ENCODE results near the gene STPG1. TPM values are rescaled to one million over a fixed set of nuclear protein-coding genes. Genes with fewer than 3 reads are reported as not detected.

STPG1 gene
- total RNA-seq, 2 donors from 2014 or later, result 9.8 to 10.8 TPM

GRCh38 chr1:24361811-24362210, 51.8 kb downstream of the STPG1 start:
- no peak for DNase-seq (ENCODE audit: low spot score)
- Histone ChIP-seq H3K27ac (no peak overlapping the region), H3K4me3 (no peak overlapping the region), H3K9me3 (no peaks in the 10 kb centered on the region), H3K4me1 (replicated peaks) (no peaks in the 10 kb centered on the region), H3K36me3 (no peaks in the 10 kb centered on the region), H3K27me3 (replicated peaks; ENCODE audit: insufficient read depth) (no peaks in the 10 kb centered on the region)
- TF ChIP-seq POLR2AphosphoS5 (IDR thresholded peaks at IDR 0.05) (no peak), CTCF (IDR thresholded peaks at IDR 0.05) (no peak), POLR2A (IDR thresholded peaks at IDR 0.05) (no peak)
- intact Hi-C loops (cut with DNase I), result no loop called here
- 100% methylated on average over 3 of the region's 3 CpGs for WGBS

GRCh38 chr1:24360681-24361080, 52.9 kb downstream of the STPG1 start:
- H3K4me3 ChIP-seq, result no peak overlapping the region
- 93% methylated on average over 10 of the region's 10 CpGs for WGBS
- H3K4me1 ChIP-seq (replicated peaks), result no peaks in the 10 kb centered on the region
- H3K9me3 ChIP-seq, result no peaks in the 10 kb centered on the region
- no peak overlapping the region for H3K27ac ChIP-seq
- DNase-seq (ENCODE audit: low spot score), result no peak
- H3K27me3 ChIP-seq (replicated peaks; ENCODE audit: insufficient read depth), result no peaks in the 10 kb centered on the region
- TF ChIP-seq CTCF (IDR thresholded peaks at IDR 0.05) (no peak), POLR2AphosphoS5 (IDR thresholded peaks at IDR 0.05) (no peak), POLR2A (IDR thresholded peaks at IDR 0.05) (no peak)
- H3K36me3 ChIP-seq, result no peaks in the 10 kb centered on the region
- intact Hi-C loops (cut with DNase I), result no loop called here

- H3K27ac ChIP-seq, result no peak overlapping the region
- no peaks in the 10 kb centered on the region for H3K36me3 ChIP-seq
- no peaks in the 10 kb centered on the region for H3K27me3 ChIP-seq (replicated peaks; ENCODE audit: insufficient read depth)
- TF ChIP-seq POLR2AphosphoS5 (IDR thresholded peaks at IDR 0.05), result no peak
- TF ChIP-seq POLR2A (IDR thresholded peaks at IDR 0.05), result no peak
- no peak for TF ChIP-seq CTCF (IDR thresholded peaks at IDR 0.05)
- WGBS, result 90% methylated on average over 7 of the region's 7 CpGs
- no peak overlapping the region for H3K4me3 ChIP-seq
- intact Hi-C loops (cut with DNase I), result no loop called here
- DNase-seq (ENCODE audit: low spot score), result no peak
- H3K4me1 ChIP-seq (replicated peaks), result no peaks in the 10 kb centered on the region
- H3K9me3 ChIP-seq, result no peaks in the 10 kb centered on the region
These were observed 56.5 kb downstream of the STPG1 start for GRCh38 chr1:24357038-24357437.

GRCh38 chr1:24355466-24355865, 58.1 kb downstream of the STPG1 start:
- Histone ChIP-seq H3K36me3 (no peaks in the 10 kb centered on the region), H3K27me3 (replicated peaks; ENCODE audit: insufficient read depth) (no peaks in the 10 kb centered on the region), H3K4me3 (no peak overlapping the region), H3K9me3 (no peaks in the 10 kb centered on the region), H3K4me1 (replicated peaks) (no peaks in the 10 kb centered on the region), H3K27ac (no peak overlapping the region)
- intact Hi-C loops (cut with DNase I), result no loop called here
- no peak for DNase-seq (ENCODE audit: low spot score)
- no peak for TF ChIP-seq POLR2AphosphoS5 (IDR thresholded peaks at IDR 0.05)
- no peak for TF ChIP-seq CTCF (IDR thresholded peaks at IDR 0.05)
- no peak for TF ChIP-seq POLR2A (IDR thresholded peaks at IDR 0.05)
- 66% methylated on average over 3 of the region's 3 CpGs for WGBS

GRCh38 chr1:24353292-24353891, 60.2 kb downstream of the STPG1 start:
- Histone ChIP-seq H3K4me3 (no peak overlapping the region), H3K9me3 (no peaks in the 10 kb centered on the region), H3K4me1 (replicated peaks) (no peaks in the 10 kb centered on the region), H3K36me3 (no peaks in the 10 kb centered on the region), H3K27ac (no peak overlapping the region), H3K27me3 (replicated peaks; ENCODE audit: insufficient read depth) (no peaks in the 10 kb centered on the region)
- 99% methylated on average over 4 of the region's 4 CpGs for WGBS
- TF ChIP-seq POLR2AphosphoS5 (IDR thresholded peaks at IDR 0.05), result no peak
- no peak for TF ChIP-seq CTCF (IDR thresholded peaks at IDR 0.05)
- no peak for TF ChIP-seq POLR2A (IDR thresholded peaks at IDR 0.05)
- DNase-seq (ENCODE audit: low spot score), result no peak
- intact Hi-C loops (cut with DNase I), result no loop called here
